NCI-H187 (cell line): ENCODE data around the gene B4GALT4.

Experiments used
- DNase-seq, 2 experiments: peaks; one replicate each; lab custom pipeline; 2025; lab: John Stamatoyannopoulos, UW

The B4GALT4 gene

GRCh38 chr3:119237299-119237698 is 3.4 kb downstream of the B4GALT4 start:
- no peak for DNase-seq

- DNase-seq = no peak
These were observed 3.9 kb downstream of the B4GALT4 start for GRCh38 chr3:119236756-119237155.

- no peak for DNase-seq
These were observed 5.5 kb downstream of the B4GALT4 start for GRCh38 chr3:119235151-119235550.

GRCh38 chr3:119234610-119235009 is 6.1 kb downstream of the B4GALT4 start:
- DNase-seq = no peak

GRCh38 chr3:119230745-119231144 is 9.9 kb downstream of the B4GALT4 start:
- no peak for DNase-seq

- no peak for DNase-seq
These were observed 10.6 kb downstream of the B4GALT4 start for GRCh38 chr3:119230071-119230470.

GRCh38 chr3:119229190-119229589 is 11.5 kb downstream of the B4GALT4 start:
- DNase-seq = no peak

GRCh38 chr3:119228373-119229145 is 12.1 kb downstream of the B4GALT4 start:
- DNase-seq = no peak

GRCh38 chr3:119227070-119227850 is 13.4 kb downstream of the B4GALT4 start:
- DNase-seq = no peak

GRCh38 chr3:119225121-119225520 is 15.6 kb downstream of the B4GALT4 start:
- no peak for DNase-seq

GRCh38 chr3:119223511-119223910 is 17.2 kb downstream of the B4GALT4 start:
- no peak for DNase-seq

GRCh38 chr3:119222391-119222790 is 18.3 kb downstream of the B4GALT4 start:
- DNase-seq = no peak

- DNase-seq = no peak
These were observed 18.8 kb downstream of the B4GALT4 start for GRCh38 chr3:119221779-119222320.

GRCh38 chr3:119220970-119221667 is 19.6 kb downstream of the B4GALT4 start:
- no peak for DNase-seq

- DNase-seq = no peak
These were observed 20.5 kb downstream of the B4GALT4 start for GRCh38 chr3:119220198-119220597.

GRCh38 chr3:119219069-119219468 is 21.6 kb downstream of the B4GALT4 start:
- DNase-seq = no peak

GRCh38 chr3:119211803-119212202 is 28.9 kb downstream of the B4GALT4 start:
- DNase-seq = no peak

- no peak for DNase-seq
These were observed 29.5 kb downstream of the B4GALT4 start for GRCh38 chr3:119211193-119211592.

- DNase-seq = no peak
These were observed 33.2 kb downstream of the B4GALT4 start for GRCh38 chr3:119207512-119207875.

GRCh38 chr3:119206611-119207511 is 33.8 kb downstream of the B4GALT4 start:
- no peak for DNase-seq

- DNase-seq = no peak
These were observed 35.0 kb downstream of the B4GALT4 start for GRCh38 chr3:119205685-119206084.
